Adrenal gland (tissue), 5 donors: ENCODE results near the gene SPRYD7.

ENCODE experiments used
- CTCF ChIP-seq, 6 experiments: fragments of 450-650 bp in 4 of 6; fragments of 200-600 bp in 2 of 6; sonication (generic) in 1 of 6; IDR thresholded peaks; 1 replicate in 5 of 6; 2 replicates in 1 of 6; pipeline versions ENCODE4 v1.5.1 to v1.8.0; 2016 to 2021; ENCODE audit warnings: antibody characterized with exemption in 6 of 6, mild to moderate bottlenecking in 2 of 6, moderate library complexity in 1 of 6
- POLR2A ChIP-seq, 2 donors: fragments of 450-650 bp; IDR thresholded peaks; one replicate each; pipeline ENCODE4 v1.6.1; 2017; ENCODE audit warnings: antibody characterized with exemption in 2 of 2, mild to moderate bottlenecking in 2 of 2, moderate library complexity in 1 of 2
- donor health status: DM: no; HTN: no; CAD: no.

- no peak for TF ChIP-seq CTCF (IDR thresholded peaks at IDR 0.05)
- no peak for TF ChIP-seq POLR2A (IDR thresholded peaks at IDR 0.05)
These were observed 4.1 kb downstream of the SPRYD7 start for GRCh38 chr13:49932066-49932465.
